K562 (cell line): ENCODE data around the gene SFXN2. TPM values are rescaled to one million over a fixed set of nuclear protein-coding genes. Genes with fewer than 3 reads are reported as not detected.
A peak's percentile ranks its signal among the peaks of the same experiment; 100 is the strongest.

Experiments used
- ATAC-seq: fragments of 200-7000 bp; cut with Tn5 transposase; 3 replicates; pipeline ENCODE4 v1.9.1; 2020; ENCODE audit warnings: moderate library complexity
- BruUV-seq: library from RNA; stranded (reverse); fragments of 400-500 nt; replicated peaks from 2 replicates; lab custom pipeline; 2021; lab: Mats Ljungman, UMichigan
- CTCF ChIA-PET: fragments of 300-600 bp; formaldehyde crosslinking; extraction: SDS; loops from one replicate; lab custom pipeline; 2021; ENCODE audit warnings: low intra/inter-chr PET ratio; lab: Yijun Ruan, JAX
- POLR2A ChIA-PET: fragments of 300-600, 350-650 bp; sonication (Branson Sonifier 250); formaldehyde crosslinking; extraction: SDS; loops from one replicate; lab custom pipeline; 2021; ENCODE audit warnings: antibody characterized with exemption, inconsistent platforms; lab: Yijun Ruan, JAX
- DNase-seq, 4 experiments: peaks; one replicate each; pipeline versions ENCODE4 v3.0.0 to v3.0.0-alpha.2; 2011 to 2018; ENCODE audit warnings: low spot score in 3 of 4, mixed read lengths in 3 of 4; ENCODE audit errors: extremely low read depth in 1 of 4
- FAIRE-seq: peaks from 2 replicates; lab custom pipeline; 2011; peaks lifted over from hg19 to GRCh38; lab: Jason Lieb, UNC
- H2AFZ ChIP-seq: 2 replicates; pipeline ENCODE4 v1.6.0; 2011; ENCODE audit warnings: low read depth, low read length, control low read depth, inconsistent platforms
- H3K27ac ChIP-seq: fragments of 200-600 bp; 3 replicates; pipeline ENCODE4 v1.8.0; 2011; ENCODE audit warnings: low read depth, mild to moderate bottlenecking, control low read depth, inconsistent platforms, low read length, moderate library complexity, mixed read lengths; ENCODE audit errors: extremely low read depth
- H3K27me3 ChIP-seq, 2 experiments: fragments of 300-600 bp in 1 of 2; 2 replicates in 1 of 2; 3 replicates in 1 of 2; pipeline versions ENCODE4 v1.6.0 to v1.8.0; 2011; ENCODE audit warnings: inconsistent platforms in 2 of 2, low read length in 2 of 2, mild to moderate bottlenecking in 1 of 2, mixed read lengths in 1 of 2, moderate library complexity in 1 of 2; ENCODE audit not compliant: control insufficient read depth in 2 of 2, insufficient read depth in 2 of 2
- H3K36me3 ChIP-seq: fragments of 300-600 bp; 3 replicates; pipeline ENCODE4 v1.8.0; 2011; ENCODE audit warnings: mild to moderate bottlenecking, low read length, inconsistent platforms; ENCODE audit not compliant: control insufficient read depth, insufficient read depth
- H3K4me1 ChIP-seq, 2 experiments: fragments of 200-600 bp in 1 of 2; replicated peaks in 1 of 2; 2 replicates in 1 of 2; 3 replicates in 1 of 2; pipeline versions ENCODE4 v1.5.1 to v1.8.0; 2011; ENCODE audit warnings: inconsistent platforms in 2 of 2, low read length in 2 of 2, mild to moderate bottlenecking in 1 of 2, mixed read lengths in 1 of 2, moderate library complexity in 1 of 2; ENCODE audit not compliant: control insufficient read depth in 2 of 2, insufficient read depth in 2 of 2
- H3K4me2 ChIP-seq: 2 replicates; pipeline ENCODE4 v1.6.1; 2011; ENCODE audit warnings: low read length, control low read depth, inconsistent platforms, mixed read lengths; ENCODE audit not compliant: insufficient read depth
- H3K4me3 ChIP-seq: fragments of 200-600 bp; sonication (generic), shearing (Covaris generic); 2 replicates; pipeline ENCODE4 v1.5.1; 2016; ENCODE audit warnings: control low read depth, inconsistent platforms
- H3K79me2 ChIP-seq: fragments of 200-600 bp; 3 replicates; pipeline ENCODE4 v1.8.0; 2011; ENCODE audit warnings: low read length, inconsistent platforms; ENCODE audit not compliant: control insufficient read depth, insufficient read depth
- H3K9ac ChIP-seq, 2 experiments: 2 replicates each; pipeline versions ENCODE4 v1.6.0 to v1.6.1; 2011; ENCODE audit warnings: low read depth in 2 of 2, low read length in 2 of 2, control low read depth in 1 of 2, inconsistent platforms in 1 of 2, mild to moderate bottlenecking in 1 of 2, mixed read lengths in 1 of 2; ENCODE audit not compliant: insufficient read depth in 1 of 2
- H3K9me1 ChIP-seq: one replicate; pipeline ENCODE4 v1.6.0; 2011; ENCODE audit warnings: inconsistent platforms, mild to moderate bottlenecking, low read length, moderate library complexity; ENCODE audit not compliant: control insufficient read depth, insufficient read depth
- H3K9me3 ChIP-seq: replicated peaks from 2 replicates; pipeline ENCODE4 v1.5.1; 2011; ENCODE audit warnings: low read depth, low read length, inconsistent platforms; ENCODE audit not compliant: control insufficient read depth, insufficient read depth
- H4K20me1 ChIP-seq: replicated peaks from 2 replicates; pipeline ENCODE4 v1.6.1; 2011; ENCODE audit warnings: low read length, inconsistent platforms, mixed read lengths; ENCODE audit not compliant: control insufficient read depth, insufficient read depth
- CBX2 ChIP-seq: fragments of 200-600 bp; sonication (generic); IDR thresholded peaks from one replicate; pipeline ENCODE4 v1.6.1; 2012; ENCODE audit warnings: mild to moderate bottlenecking, low read length, inconsistent platforms; ENCODE audit not compliant: insufficient read depth, poor library complexity, severe bottlenecking
- CBX3 ChIP-seq, 2 experiments: IDR thresholded peaks; 1 replicate in 1 of 2; 2 replicates in 1 of 2; pipeline ENCODE4 v1.6.1; 2012; ENCODE audit warnings: inconsistent platforms in 2 of 2, low read length in 2 of 2, borderline replicate concordance in 1 of 2, control low read depth in 1 of 2
- CTCF ChIP-seq, 3 experiments: IDR thresholded peaks in 2 of 3; conservative IDR thresholded peaks in 1 of 3; 2 replicates each; pipeline ENCODE4 v1.5.1; 2011 to 2012; ENCODE audit warnings: low read length in 3 of 3, mild to moderate bottlenecking in 3 of 3, control low read depth in 2 of 3, improper control_type of control experiment in 1 of 3, inconsistent platforms in 1 of 3, low read depth in 1 of 3, mixed read lengths in 1 of 3, moderate library complexity in 1 of 3; ENCODE audit not compliant: insufficient read depth in 2 of 3
- KDM1A ChIP-seq, 2 experiments: fragments of 450-650 bp; IDR thresholded peaks; 2 replicates each; pipeline ENCODE4 v1.6.1; 2016; ENCODE audit warnings: mild to moderate bottlenecking in 2 of 2
- MEIS2 ChIP-seq: fragments of 450-650 bp; IDR thresholded peaks from 2 replicates; pipeline ENCODE4 v1.6.1; 2014; ENCODE audit warnings: mild to moderate bottlenecking; ENCODE audit not compliant: partially characterized antibody
- MLX ChIP-seq, 2 experiments: fragments of 450-650 bp in 1 of 2; sonication (generic) in 1 of 2; formaldehyde crosslinking; conservative IDR thresholded peaks; 2 replicates each; pipeline versions ENCODE4 v1.4.0 to v1.8.1; 2020 to 2022; ENCODE audit warnings: mild to moderate bottlenecking in 1 of 2, missing genetic modification reagents in 1 of 2
- PREB ChIP-seq: sonication (generic); formaldehyde crosslinking; IDR thresholded peaks from 2 replicates; pipeline ENCODE4 v1.8.1; 2023; ENCODE audit warnings: mild to moderate bottlenecking, missing genetic modification reagents
- RNF219 ChIP-seq: fragments of 250-450 bp; sonication (Bioruptor Pico); IDR thresholded peaks from 2 replicates; pipeline ENCODE4 v1.5.0; 2022; ENCODE audit warnings: mild to moderate bottlenecking
- ZNF518B ChIP-seq: fragments of 250-450 bp; sonication (Bioruptor Pico); IDR thresholded peaks from 2 replicates; pipeline ENCODE4 v1.5.0; 2021; ENCODE audit warnings: mild to moderate bottlenecking, moderate library complexity
- WGBS: fragments of 100-300 bp; shearing (Covaris generic); methylation state at CpG from one replicate; pipeline ENCODE4 v1.1.6; 2016; ENCODE audit warnings: low coverage, mixed read lengths; ENCODE audit not compliant: insufficient coverage; ENCODE audit errors: missing lambda C conversion rate; 5-methylcytosine and 5-hydroxymethylcytosine counted together
- in situ Hi-C: fragments of 300-500 bp; cut with MboI; formaldehyde crosslinking; loops from 4 replicates; pipeline ENCODE4 v1.15.0; 2018; ENCODE audit warnings: inconsistent platforms, mixed read lengths
- intact Hi-C: fragments of 100-400 bp; cut with micrococcal nuclease; formaldehyde crosslinking; loops from 2 replicates; pipeline ENCODE4 v1.14.2; 2022
- polyA plus RNA-seq, 8 experiments: library from polyadenylated mRNA; depleted of rRNA in 4 of 8; stranded (reverse) in 5 of 8; unstranded in 3 of 8; fragments of >200 nt; fragmentation: Nextera tagmentation in 2 of 8; fragmentation: Illumina TruSeq in 1 of 8; extraction: Ambion mirVana in 2 of 8; extraction: Trizol in 1 of 8; gene quantifications; 2 replicates each; pipeline versions ENCODE4 v1.2.1 to v1.2.3, GENCODE V29; 2011 to 2014; ENCODE audit warnings: inconsistent platforms in 1 of 8, missing spikeins in 1 of 8
- total RNA-seq, 7 experiments: library from RNA; depleted of rRNA in 6 of 7; stranded (reverse); fragments of >200 nt in 6 of 7; fragmentation: Illumina TruSeq in 2 of 7; extraction: Trizol in 2 of 7; gene quantifications; 2 replicates each; pipeline versions ENCODE4 v1.2.1 to v1.2.3, GENCODE V29; 2011 to 2021; ENCODE audit warnings: low replicate concordance in 1 of 7

The SFXN2 gene
- total and polyA plus RNA-seq, 9 of the 15 experiments (the other 6 are each of a cell fraction or from before 2014, with no cell fraction given): 7.3 to 23.8 (median 15.7) TPM

GRCh38 chr10:102752934-102753664 is 38.7 kb downstream of the SFXN2 start:
- H2AFZ ChIP-seq: no peak overlapping the region
- no peak overlapping the region for H3K4me3 ChIP-seq
- H3K36me3 ChIP-seq: no peaks in the 10 kb centered on the region; the same call in 2 of the 3 replicates
- H3K4me2 ChIP-seq: no peak overlapping the region
- DNase-seq (peak in 3 of 4 experiments; percentile 19 to 50 (median 27)), ATAC-seq (peak; percentile 85), FAIRE-seq (peak; percentile 82)
- CTCF ChIA-PET: interaction anchor here (1.2 kb wide), 1 partner anchor 149 kb away, joined by 5 read pairs; no protein-coding TSS in a partner anchor
- H3K27ac ChIP-seq: no peak overlapping the region
- H3K79me2 ChIP-seq: peaks cover 33% of the 10 kb centered on the region
- intact Hi-C loops: no loop called here
- POLR2A ChIA-PET: interaction anchor here (0.5 kb wide), 1 partner anchor 101 kb away, joined by 3 read pairs; the partner anchor contains the start of gene BORCS7
- no TSS peak for BruUV-seq
- H3K9ac ChIP-seq: no peak overlapping the region
- no peaks in the 10 kb centered on the region for H3K9me3 ChIP-seq
- in situ Hi-C loops: no loop called here
- 63% methylated on average over 4 of the region's 4 CpGs for WGBS
- H3K9me1 ChIP-seq: no peaks in the 10 kb centered on the region
- no peaks in the 10 kb centered on the region for H3K27me3 ChIP-seq
- no peaks in the 10 kb centered on the region for H4K20me1 ChIP-seq
- no peaks in the 10 kb centered on the region; a peak in 1 of 5 replicates for H3K4me1 ChIP-seq
- no peak for TF ChIP-seq CBX3 (IDR thresholded peaks at IDR 0.05; ENCODE audit: borderline replicate concordance in 1 of 2, low read length in 2 of 2)
- no peak for TF ChIP-seq PREB (CRISPR knock-in tag)
- TF ChIP-seq ZNF518B (CRISPR knock-in tag): no peak
- TF ChIP-seq CTCF (IDR thresholded peaks at IDR 0.05 in 2 of 3, conservative IDR thresholded peaks at IDR 0.05 in 1 of 3; ENCODE audit: insufficient read depth in 2 of 3, low read depth in 1 of 3, low read length in 3 of 3): peak; percentile 35 to 58 (median 50); a peak in 5 of 6 replicates
- TF ChIP-seq MLX (CRISPR knock-in tag; conservative IDR thresholded peaks at IDR 0.05): no peak
- TF ChIP-seq RNF219 (CRISPR knock-in tag): no peak
- TF ChIP-seq MEIS2: no peak
- TF ChIP-seq KDM1A (IDR thresholded peaks at IDR 0.05): peak; percentile 48 to 52; a peak in 3 of 4 replicates
- no peak for TF ChIP-seq CBX2
